Calu3 (cell line): Measurements from ENCODE around the gene KRTAP10-10. TPM values are rescaled to one million over a fixed set of nuclear protein-coding genes. Genes with fewer than 3 reads are reported as not detected.
"Not testable (repeated sequence)": the region's sequence is repeated elsewhere in the genome, so short reads cannot be mapped to it uniquely, and the experiment has no call there.

Experiments used
- BruUV-seq: library from RNA; stranded (reverse); fragments of 400-500 nt; replicated peaks from 2 replicates; lab custom pipeline; 2021; lab: Mats Ljungman, UMichigan
- CTCF ChIA-PET: fragments of 300-600 bp; sonication (Branson Sonifier 250); formaldehyde crosslinking; loops from one replicate; lab custom pipeline; 2022; ENCODE audit warnings: antibody characterized with exemption; lab: Charles Lee
- DNase-seq: peaks from one replicate; pipeline ENCODE4 v3.0.0; 2022
- H3K27ac Mint-ChIP-seq: one replicate; pipeline ENCODE4 v1.8.0; 2022; ENCODE audit warnings: mixed read lengths; ENCODE audit not compliant: unreplicated experiment
- H3K27me3 Mint-ChIP-seq: one replicate; pipeline ENCODE4 v1.8.0; 2022; ENCODE audit warnings: mixed read lengths; ENCODE audit not compliant: unreplicated experiment
- H3K36me3 Mint-ChIP-seq: one replicate; pipeline ENCODE4 v1.8.0; 2022; ENCODE audit warnings: mild to moderate bottlenecking, moderate library complexity, mixed read lengths; ENCODE audit not compliant: insufficient read depth, unreplicated experiment
- H3K4me1 Mint-ChIP-seq: one replicate; pipeline ENCODE4 v1.8.0; 2022; ENCODE audit warnings: mild to moderate bottlenecking, low read depth, mixed read lengths; ENCODE audit not compliant: unreplicated experiment
- H3K4me3 Mint-ChIP-seq: one replicate; pipeline ENCODE4 v1.8.0; 2022; ENCODE audit warnings: mild to moderate bottlenecking, low read depth, moderate library complexity, mixed read lengths; ENCODE audit not compliant: unreplicated experiment
- H3K9me3 Mint-ChIP-seq: one replicate; pipeline ENCODE4 v1.8.0; 2022; ENCODE audit warnings: low read depth, mixed read lengths; ENCODE audit not compliant: unreplicated experiment
- intact Hi-C: fragments of 100-400 bp; cut with micrococcal nuclease; formaldehyde crosslinking; loops from one replicate; pipeline ENCODE4 v1.10.0; 2022; ENCODE audit not compliant: unreplicated experiment
- total RNA-seq: library from RNA; stranded (reverse); gene quantifications from 2 replicates; pipeline ENCODE4 v1.2.3, GENCODE V29; 2022
- TF ChIP-seq, protein P1 (sequence below): fragments of 200-600 bp; IDR thresholded peaks from one replicate; pipeline ENCODE4 v1.8.0; 2022; ENCODE audit warnings: antibody characterized with exemption; ENCODE audit not compliant: unreplicated experiment

The KRTAP10-10 gene
- total RNA-seq, 1 experiment from 2014 or later, result not detected

- TF ChIP-seq, protein P1, sequence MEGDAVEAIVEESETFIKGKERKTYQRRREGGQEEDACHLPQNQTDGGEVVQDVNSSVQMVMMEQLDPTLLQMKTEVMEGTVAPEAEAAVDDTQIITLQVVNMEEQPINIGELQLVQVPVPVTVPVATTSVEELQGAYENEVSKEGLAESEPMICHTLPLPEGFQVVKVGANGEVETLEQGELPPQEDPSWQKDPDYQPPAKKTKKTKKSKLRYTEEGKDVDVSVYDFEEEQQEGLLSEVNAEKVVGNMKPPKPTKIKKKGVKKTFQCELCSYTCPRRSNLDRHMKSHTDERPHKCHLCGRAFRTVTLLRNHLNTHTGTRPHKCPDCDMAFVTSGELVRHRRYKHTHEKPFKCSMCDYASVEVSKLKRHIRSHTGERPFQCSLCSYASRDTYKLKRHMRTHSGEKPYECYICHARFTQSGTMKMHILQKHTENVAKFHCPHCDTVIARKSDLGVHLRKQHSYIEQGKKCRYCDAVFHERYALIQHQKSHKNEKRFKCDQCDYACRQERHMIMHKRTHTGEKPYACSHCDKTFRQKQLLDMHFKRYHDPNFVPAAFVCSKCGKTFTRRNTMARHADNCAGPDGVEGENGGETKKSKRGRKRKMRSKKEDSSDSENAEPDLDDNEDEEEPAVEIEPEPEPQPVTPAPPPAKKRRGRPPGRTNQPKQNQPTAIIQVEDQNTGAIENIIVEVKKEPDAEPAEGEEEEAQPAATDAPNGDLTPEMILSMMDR, result no peak
- H3K27ac Mint-ChIP-seq, result no peak overlapping the region
- peaks cover 87% of the 10 kb centered on the region for H3K27me3 Mint-ChIP-seq
- H3K36me3 Mint-ChIP-seq, result no peaks in the 10 kb centered on the region
- CTCF ChIA-PET, result no interaction called here
- peaks cover 5% of the 10 kb centered on the region for H3K9me3 Mint-ChIP-seq
- no TSS peak for BruUV-seq
- no peak overlapping the region for H3K4me3 Mint-ChIP-seq
- H3K4me1 Mint-ChIP-seq, result no peaks in the 10 kb centered on the region
- no peak for DNase-seq
- intact Hi-C loops, result no loop called here
These were observed 2.1 kb downstream of the KRTAP10-10 start for GRCh38 chr21:44639331-44639655.

DNA sequence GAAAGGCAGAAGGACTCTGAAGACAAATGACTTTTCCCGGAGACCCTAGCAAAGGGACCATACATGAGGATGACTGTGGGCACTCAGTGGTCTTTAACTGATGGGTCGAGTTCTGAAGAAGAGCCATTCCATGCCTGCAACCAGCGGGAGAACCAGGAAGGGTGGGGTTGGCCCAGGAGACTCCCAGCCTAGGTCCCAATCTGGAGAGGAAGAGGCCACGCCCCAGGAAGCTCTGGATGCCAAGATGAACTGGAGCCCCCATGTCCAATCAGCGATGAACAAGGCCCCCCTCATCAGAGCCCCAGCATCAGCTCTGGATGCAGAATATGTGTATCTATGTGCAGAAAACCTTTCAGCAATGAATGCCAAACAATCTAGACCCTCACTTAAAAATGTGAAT, 3.6 kb downstream of the KRTAP10-10 start:
- BruUV-seq, result no TSS peak
- no peaks in the 10 kb centered on the region for H3K36me3 Mint-ChIP-seq
- no peak overlapping the region for H3K4me3 Mint-ChIP-seq
- CTCF ChIA-PET, result no interaction called here
- peaks cover 13% of the 10 kb centered on the region for H3K9me3 Mint-ChIP-seq
- no peaks in the 10 kb centered on the region for H3K4me1 Mint-ChIP-seq
- no peak overlapping the region for H3K27ac Mint-ChIP-seq
- intact Hi-C loops, result no loop called here
- peaks cover 88% of the 10 kb centered on the region for H3K27me3 Mint-ChIP-seq
- DNase-seq, result no peak
- TF ChIP-seq, protein P1, result no peak

- no peak for DNase-seq
- Mint-ChIP-seq H3K9me3 (peaks cover 13% of the 10 kb centered on the region), H3K4me3 (no peak overlapping the region), H3K27me3 (peaks cover 83% of the 10 kb centered on the region), H3K27ac (no peak overlapping the region), H3K36me3 (peaks cover 3% of the 10 kb centered on the region), H3K4me1 (no peaks in the 10 kb centered on the region)
- CTCF ChIA-PET, result interaction anchor here (0.5 kb wide), 1 partner anchor 563 kb away, joined by 4 read pairs; no protein-coding TSS in a partner anchor
- intact Hi-C loops, result no loop called here
- no TSS peak for BruUV-seq
- TF ChIP-seq, protein P1, result no peak
These were observed 6.7 kb downstream of the KRTAP10-10 start for GRCh38 chr21:44643741-44644310.

DNA sequence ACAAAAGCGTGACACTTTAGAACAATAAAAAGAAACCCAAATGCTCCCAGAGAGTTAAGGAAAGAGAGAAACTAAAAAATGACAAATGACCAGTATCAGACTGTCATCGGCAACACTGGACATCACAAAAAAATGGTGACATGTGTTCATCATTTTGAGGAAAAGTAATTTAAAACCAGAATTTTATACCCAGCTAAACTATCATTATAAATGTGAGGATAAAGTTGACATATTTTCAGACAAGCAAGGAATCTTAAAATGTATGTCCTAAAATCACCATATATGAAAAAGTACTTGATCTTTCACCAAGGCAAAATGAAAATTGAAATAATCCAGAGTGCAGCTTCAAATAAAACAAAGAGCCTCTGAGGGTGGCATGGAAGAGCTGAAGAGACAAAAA, 7.7 kb downstream of the KRTAP10-10 start:
- intact Hi-C loops, result no loop called here
- H3K27me3 Mint-ChIP-seq, result peaks cover 82% of the 10 kb centered on the region
- H3K27ac Mint-ChIP-seq, result no peak overlapping the region
- no peak for DNase-seq
- H3K4me1 Mint-ChIP-seq, result no peaks in the 10 kb centered on the region
- H3K9me3 Mint-ChIP-seq, result peaks cover 13% of the 10 kb centered on the region
- CTCF ChIA-PET, result interaction anchor here (1.2 kb wide), 1 partner anchor 16 kb away, joined by 3 read pairs; no protein-coding TSS in a partner anchor
- TF ChIP-seq, protein P1, result no peak
- H3K36me3 Mint-ChIP-seq, result peaks cover 3% of the 10 kb centered on the region
- H3K4me3 Mint-ChIP-seq, result no peak overlapping the region
- no TSS peak for BruUV-seq

DNA sequence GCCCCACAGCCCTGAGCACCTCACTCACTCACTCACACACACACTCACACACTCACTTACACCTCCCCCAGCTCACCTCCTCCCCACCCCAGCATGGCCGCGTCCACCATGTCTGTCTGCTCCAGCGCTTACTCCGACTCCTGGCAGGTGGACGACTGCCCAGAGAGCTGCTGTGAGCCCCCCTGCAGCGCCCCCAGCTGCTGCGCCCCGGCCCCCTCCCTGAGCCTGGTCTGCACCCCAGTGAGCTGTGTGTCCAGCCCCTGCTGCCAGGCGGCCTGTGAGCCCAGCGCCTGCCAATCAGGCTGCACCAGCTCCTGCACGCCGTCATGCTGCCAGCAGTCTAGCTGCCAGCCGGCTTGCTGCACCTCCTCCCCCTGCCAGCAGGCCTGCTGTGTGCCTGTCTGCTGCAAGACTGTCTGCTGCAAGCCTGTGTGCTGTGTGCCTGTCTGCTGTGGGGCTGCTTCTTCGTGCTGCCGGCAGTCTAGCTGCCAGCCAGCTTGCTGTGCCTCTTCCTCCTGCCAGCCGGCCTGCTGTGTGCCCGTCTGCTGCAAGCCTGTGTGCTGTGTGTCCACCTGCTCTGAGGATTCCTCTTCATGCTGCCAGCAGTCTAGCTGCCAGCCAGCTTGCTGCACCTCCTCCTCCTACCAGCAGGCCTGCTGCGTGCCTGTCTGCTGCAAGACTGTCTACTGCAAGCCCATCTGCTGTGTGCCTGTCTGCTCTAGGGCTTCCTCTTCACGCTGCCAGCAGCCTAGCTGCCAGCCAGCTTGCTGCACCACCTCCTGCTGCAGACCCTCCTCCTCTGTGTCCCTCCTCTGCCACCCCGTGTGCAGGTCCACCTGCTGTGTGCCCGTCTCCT, 9.4 kb downstream of the KRTAP10-10 start, which contains the start of gene KRTAP10-11:
Gene KRTAP10-11 (plus strand): TSS at position 49 of the 856 bp plus-strand sequence. CDS start 45 bp downstream, at position 94.
- BruUV-seq, H3K27ac Mint-ChIP-seq, DNase-seq, H3K9me3 Mint-ChIP-seq, CTCF ChIA-PET, intact Hi-C loops, H3K4me1 Mint-ChIP-seq, H3K36me3 Mint-ChIP-seq, H3K4me3 Mint-ChIP-seq: not testable (repeated sequence)
- peaks cover 82% of the 10 kb centered on the region for H3K27me3 Mint-ChIP-seq
